Epidermal melanocyte (primary cell): ENCODE results near the gene ATP6V0E1.
"Not testable (repeated sequence)": the region's sequence is repeated elsewhere in the genome, so short reads cannot be mapped to it uniquely, and the experiment has no call there.

Experiments used
- DNase-seq: peaks from one replicate; pipeline ENCODE4 v3.0.0; 2011; ENCODE audit warnings: low spot score; ENCODE audit not compliant: insufficient read length

Gene ATP6V0E1

DNA sequence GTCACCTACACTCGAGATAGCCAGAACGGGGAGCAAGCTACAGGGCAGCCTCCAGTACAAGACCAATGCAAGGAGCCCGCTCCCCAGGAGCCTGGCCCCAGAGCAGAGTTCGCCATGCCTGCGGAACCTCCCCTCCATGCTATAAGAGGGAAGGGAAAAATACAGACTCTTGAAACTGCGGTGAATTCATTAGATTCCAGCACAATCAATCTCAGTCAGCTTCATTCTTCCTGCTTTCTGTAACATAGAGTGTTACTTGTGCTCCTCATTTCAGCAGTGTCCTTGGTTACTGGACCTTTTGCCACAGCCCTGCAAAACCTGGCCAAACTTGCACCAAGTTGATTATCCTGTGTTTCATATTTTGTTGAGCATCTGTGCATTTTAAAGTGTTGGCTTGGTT lies 50.4 kb downstream of the ATP6V0E1 start:
- DNase-seq, result no peak

DNA sequence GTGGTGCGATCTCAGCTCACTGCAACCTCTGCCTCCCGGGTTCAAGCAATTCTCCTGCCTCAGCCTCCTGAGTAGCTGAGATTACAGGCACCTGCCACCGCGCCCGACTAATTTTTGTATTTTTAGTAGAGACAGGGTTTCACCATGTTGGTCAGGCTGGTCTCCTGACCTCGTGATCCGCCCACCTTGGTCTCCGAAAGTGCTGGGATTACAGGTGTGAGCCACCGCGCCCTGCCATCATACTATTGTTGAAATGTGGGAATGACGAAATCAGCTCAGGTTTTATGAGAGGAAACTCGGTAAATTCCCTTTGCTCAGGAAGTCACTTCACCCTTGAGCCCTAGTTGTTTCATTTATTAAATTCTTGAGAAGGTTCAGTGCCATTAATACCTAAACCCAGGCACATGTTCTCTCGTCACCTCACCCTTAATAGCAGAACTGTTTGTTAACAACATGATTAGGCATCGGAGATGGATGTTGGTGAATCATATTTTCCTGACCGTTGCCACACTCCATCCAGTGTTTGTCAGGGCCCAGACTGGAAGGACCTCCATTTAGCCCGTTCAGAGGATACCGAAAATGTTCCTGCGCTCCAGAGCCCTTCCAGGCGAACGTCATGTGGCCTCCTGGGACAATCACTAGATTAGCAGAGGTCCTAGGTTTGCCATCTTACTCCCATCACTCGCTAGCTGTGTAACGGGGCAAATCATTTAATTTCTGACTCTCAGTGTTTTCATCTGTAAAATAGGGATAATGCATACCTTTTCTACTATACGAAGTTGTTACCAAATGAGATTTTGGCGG lies 52.5 kb downstream of the ATP6V0E1 start:
- no peak for DNase-seq

DNA sequence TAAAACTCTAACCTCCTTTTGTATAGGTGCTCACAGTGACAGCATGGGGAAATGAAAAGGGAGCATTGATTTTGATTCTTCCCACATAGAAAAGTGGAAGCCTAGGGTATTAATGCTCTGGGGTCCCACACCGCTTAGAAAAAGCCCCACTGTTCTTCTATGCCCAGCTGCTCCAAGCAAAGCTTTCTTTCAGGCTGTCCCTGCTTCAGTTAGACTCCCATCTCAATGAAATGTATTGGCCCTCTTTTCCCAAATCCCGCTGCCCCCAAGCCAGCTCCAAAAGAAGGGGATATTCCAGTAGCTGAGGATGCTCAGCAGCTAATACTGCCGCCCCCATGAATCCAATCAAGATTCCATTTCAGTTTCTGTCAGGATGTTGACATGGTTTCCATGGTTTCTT lies 55.6 kb downstream of the ATP6V0E1 start:
- DNase-seq, result no peak

DNA sequence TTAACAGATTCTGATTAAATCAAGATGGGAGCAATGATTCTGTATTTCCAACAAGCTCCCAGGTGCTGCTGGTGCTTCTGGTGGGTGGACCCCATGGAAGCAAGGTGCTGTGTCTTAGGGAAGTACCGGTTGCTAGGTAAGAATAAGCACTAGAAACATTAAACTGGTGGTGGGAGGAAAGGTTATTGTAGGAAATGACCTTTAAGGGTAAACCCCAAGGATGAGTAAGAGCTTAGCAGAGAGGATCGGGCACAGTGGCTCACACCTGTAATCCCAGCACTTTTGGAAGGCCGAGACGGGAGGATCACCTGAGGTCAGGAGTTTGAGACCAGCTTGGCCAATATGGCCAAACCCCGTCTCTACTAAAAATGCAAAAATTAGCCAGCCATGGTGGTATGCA lies 56.4 kb downstream of the ATP6V0E1 start:
- no peak for DNase-seq

DNA sequence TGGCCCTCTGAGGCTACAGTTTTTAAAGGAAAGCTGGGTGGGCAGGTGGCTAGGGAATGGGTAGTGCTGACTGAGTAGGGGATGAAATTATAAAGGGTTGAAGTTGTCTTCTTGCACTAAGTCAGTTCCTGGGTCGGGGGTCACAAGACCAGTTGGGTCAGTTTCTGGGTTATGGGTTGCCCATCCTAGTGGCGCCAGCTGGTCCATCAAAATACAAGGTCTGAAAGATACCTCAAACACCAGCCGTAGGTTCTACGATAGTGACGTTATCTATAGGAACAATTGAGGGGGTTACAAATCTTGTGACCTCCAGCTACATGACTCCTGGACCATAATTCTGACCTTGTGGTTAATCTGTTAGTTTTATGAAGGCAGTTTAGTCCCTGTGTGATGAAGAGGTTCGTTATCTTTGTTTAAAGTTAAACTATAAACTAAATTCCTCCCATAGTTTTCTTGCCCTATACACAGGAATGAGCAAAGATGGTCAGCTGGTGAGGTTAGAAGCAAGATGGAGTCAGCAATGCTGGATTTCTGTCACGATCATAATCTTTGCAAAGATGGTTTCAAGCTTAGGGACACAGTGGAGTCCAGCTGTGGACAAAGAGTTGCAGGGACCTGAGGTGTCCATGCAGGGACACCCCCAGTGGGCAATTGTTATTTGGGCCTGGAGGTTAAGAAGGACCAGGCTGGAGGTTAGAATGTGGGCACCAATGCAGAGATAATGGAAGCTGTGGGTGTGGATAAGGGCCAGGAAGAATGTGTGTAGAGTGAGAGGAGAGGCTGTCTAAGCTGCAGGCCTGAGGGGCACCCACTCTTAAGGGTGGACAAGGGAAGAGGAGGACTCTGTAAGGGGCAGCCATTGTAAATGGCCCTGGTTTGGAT lies 58.6 kb downstream of the ATP6V0E1 start:
- DNase-seq, result no peak

DNA sequence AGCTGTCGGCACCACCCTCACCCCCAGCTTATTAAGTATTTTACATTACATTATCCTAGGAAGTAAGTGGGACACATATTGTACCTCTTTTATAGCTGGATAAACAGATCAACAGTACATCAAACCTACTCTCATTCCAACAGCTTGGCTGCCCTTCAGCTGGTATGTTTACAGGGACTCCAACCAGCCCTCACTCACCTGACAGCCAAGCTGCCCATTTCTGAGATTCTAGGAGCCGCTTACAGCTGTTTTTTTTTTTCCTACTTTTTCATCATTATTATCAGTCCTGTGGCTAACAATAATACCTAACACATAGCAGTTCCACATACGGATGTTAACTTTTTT lies 59.2 kb downstream of the ATP6V0E1 start:
- no peak for DNase-seq

DNA sequence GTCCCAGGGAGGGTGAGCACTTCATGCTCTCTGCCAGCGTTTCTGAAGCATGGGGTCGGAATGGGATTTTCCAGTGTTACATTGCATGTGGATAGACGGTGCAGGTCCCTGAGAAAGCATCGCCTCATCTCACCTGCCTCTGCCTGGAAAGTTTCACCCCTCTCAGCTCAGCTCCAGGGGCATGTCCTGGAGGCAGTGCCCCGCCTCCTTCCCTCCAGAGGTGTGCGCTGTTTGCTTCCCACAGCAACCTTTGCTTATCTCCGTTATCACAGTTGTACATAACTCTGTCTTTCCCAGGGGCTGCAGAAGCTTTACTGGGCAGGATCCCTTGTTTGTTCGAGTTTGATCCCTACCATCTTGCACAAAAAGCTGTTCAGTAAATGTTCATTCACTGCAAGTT lies 61.9 kb downstream of the ATP6V0E1 start:
- DNase-seq, result no peak

DNA sequence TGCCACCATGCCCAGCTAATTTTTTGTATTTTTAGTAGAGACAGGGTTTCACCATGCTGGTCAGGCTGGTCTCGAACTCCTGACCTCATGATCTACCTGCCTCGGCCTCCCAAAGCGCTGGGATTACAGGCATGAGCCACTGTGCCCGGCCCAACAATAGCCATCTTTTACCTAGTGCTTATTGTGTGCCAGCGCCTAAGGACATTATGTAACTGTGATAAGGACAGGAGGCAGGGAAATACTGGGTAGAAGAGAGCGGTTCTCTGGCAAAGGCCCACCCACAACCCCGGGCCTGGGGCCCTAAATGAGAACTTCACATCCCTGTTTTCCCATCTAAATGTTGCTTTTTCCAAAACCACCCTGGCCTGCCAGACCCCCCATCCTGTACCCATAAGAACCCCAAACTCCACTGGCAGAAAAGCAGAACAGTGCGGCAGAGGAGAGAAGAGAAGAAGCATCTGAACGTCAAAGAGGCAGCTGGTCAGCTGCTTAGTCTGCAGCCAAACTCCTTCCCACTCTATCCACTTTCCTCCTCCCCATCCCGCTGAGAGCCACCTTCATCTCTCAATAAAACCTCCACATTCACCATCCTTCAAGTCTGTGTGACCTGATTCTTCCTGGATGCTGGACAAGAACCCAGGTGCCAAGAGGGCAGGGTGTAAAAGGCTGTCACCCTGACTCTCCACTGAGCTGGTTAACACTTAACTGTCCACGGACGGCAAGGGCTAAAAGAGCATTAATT lies 63.7 kb downstream of the ATP6V0E1 start:
- DNase-seq, result not testable (repeated sequence)

DNA sequence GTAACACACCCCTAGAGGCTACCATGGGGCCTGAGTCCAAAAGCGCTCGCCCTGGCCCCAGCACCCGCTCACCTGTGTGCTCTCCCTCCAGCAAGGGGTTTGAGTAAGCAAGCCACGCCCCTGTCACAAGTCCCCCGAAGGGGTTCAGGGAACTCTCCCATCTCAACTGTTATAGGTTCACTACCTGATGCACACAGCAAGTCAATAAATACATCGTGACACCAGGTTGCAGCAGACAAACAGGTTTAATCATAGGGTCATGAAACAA lies 64.2 kb downstream of the ATP6V0E1 start:
- no peak for DNase-seq

DNA sequence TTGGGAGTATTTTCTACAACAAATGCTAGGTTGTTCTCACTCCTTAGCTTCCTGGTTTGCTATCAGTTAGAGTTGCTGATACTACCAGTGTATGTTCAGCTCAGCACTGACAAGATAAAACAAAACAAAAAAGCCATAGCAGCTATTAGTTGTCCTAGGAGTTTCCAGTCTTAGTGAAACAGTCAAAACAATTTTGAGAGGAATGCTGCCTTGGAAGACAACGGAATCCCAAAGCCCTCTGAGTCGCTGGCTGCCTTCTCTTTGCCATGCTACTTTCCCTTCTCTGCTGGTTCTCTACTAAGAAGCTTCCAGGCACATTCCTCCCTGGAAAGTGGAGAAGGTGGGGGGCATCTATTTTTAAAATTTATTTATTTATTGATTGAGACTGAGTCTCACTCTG lies 67.2 kb downstream of the ATP6V0E1 start:
- DNase-seq, result no peak

DNA sequence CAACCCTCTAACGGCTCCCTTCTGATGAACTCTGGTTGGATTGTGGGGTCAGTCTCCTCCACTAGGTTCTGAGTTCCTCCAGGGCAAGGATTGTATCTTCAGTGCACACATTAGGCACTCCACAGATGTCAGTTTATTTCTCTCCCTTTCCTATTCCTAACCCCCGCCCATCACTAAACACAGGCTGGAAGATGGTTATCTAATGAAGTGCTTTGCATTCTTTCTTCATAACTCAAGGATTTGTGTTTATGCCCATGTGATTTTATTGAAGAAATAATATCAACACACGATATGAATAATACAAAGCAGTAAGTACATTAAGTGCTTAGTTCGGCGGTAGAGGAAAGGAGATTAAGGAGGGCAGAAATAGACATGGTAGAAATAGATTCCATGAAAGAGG lies 68.2 kb downstream of the ATP6V0E1 start:
- DNase-seq, result no peak

DNA sequence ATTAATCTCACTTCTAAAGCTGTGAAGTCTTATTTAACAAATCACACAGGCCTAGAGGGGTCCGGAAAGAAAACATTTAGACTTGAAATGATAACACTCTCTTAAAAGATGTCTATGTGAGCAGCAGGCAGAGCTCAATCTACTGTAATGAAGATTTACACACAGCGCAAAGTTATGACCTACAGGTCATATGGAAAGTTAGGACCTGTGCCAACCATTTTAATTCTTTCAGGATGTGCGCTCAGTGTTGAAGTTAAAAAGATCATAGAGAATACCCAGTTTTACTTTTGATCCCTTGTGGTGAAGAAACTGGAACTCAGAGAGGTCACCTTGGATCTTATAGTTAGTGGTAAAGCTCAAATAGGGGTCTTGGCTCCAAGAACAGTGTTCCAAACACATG lies 69.5 kb downstream of the ATP6V0E1 start:
- no peak for DNase-seq

DNA sequence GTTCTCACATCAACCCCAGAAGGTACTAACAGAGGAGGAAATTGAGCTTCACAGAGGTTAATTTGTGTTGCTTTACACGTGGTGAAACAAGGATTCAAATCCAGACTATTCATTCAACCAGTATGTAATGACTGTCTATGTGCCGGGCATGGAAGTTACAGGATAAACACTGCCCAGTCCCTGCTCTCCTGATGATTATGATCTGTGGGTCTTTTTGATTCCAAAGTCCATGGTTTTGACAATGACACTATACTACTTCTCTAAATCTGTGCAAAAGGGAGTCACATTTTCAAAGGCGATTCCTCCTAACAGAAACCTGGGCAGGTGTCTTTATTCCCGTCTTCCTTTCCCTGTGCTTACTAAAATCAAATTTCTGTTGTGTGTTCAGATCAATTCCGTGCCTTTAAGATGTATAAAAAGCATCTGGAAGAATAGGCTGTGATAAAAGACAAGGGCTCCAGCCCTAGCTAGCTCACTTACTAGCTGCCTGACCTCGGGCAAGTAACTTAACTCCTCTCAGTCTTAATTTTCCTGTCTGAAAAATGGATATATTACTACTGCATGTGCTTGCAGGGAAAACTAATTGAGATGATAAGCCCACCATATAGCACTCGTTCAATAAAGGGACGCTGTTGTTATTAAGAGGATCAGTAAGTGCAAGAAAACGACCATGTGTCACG lies 71.6 kb downstream of the ATP6V0E1 start:
- no peak for DNase-seq

DNA sequence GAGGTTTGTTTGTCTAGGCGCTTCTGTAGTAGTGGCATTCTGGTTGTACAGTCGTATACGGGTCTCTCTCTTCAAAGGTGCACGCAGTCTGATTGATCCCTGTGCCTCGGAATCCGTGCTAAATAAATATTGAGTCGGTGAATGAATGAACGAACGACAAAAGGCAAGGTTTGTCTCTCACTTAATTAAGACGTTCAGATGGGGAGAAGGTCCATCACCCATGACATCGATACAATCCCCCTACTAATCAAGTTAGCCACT lies 72.1 kb downstream of the ATP6V0E1 start:
- DNase-seq, result no peak

DNA sequence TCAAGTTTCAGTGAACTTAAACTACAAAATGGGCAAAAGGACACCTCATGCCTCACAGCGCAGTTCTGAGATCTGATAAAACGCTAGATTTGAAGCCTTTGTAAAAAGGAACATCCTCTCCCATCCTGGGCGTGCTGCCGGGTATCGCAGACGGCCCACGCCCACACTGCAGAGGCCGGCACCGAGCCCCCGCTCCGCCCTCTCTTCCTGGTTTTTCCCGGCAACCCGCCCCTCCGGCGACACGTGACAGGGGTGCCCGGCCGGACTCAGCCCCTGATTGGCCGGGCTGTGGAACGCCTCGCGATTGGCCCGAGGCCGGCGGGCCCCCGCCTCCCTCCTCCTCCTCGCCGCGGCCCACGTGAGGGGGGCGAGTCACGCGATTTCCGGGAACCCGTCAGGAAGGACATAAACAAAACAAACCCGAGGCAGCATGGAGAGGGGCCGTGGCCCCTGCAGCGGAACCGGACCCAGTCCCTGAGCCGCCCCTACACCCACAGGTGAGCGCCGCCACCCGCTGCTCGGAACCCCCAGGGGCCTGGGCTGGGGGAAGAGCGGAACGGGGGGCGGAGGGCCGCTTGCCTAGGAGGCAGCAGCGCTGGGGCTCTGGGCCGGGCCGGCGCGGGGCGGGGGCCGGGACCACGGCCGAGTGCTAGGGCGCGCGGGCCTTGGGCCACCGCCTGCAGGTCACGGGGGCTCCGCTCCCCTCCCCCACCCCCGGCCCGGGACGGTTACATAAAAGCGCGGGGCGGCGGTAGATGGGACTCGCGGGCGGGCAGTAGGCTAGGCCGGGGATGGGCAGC lies 72.6 kb downstream of the ATP6V0E1 start, which contains the start of gene CREBRF:
Gene CREBRF, plus strand, starts transcription at position 370 of the 800 bp plus-strand sequence. CDS start 24,424 bp downstream, outside the sequence.
- DNase-seq, result peak; percentile 96

DNA sequence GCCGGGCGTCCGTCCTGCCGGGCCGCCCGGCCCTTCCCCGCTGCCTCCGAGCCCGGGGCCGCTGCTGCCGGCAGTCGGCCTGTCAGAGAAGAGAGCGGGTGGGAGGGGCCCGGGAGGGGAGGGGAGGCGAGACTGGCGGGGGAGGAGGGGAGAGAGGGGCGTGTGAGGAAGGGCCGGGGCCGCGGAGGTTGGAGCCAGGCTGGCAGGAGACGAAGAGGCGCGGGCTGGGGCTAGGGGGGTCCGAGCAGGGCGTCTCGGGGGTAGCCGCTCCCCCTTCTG lies 73.2 kb downstream of the ATP6V0E1 start:
- DNase-seq, result peak; percentile 38

DNA sequence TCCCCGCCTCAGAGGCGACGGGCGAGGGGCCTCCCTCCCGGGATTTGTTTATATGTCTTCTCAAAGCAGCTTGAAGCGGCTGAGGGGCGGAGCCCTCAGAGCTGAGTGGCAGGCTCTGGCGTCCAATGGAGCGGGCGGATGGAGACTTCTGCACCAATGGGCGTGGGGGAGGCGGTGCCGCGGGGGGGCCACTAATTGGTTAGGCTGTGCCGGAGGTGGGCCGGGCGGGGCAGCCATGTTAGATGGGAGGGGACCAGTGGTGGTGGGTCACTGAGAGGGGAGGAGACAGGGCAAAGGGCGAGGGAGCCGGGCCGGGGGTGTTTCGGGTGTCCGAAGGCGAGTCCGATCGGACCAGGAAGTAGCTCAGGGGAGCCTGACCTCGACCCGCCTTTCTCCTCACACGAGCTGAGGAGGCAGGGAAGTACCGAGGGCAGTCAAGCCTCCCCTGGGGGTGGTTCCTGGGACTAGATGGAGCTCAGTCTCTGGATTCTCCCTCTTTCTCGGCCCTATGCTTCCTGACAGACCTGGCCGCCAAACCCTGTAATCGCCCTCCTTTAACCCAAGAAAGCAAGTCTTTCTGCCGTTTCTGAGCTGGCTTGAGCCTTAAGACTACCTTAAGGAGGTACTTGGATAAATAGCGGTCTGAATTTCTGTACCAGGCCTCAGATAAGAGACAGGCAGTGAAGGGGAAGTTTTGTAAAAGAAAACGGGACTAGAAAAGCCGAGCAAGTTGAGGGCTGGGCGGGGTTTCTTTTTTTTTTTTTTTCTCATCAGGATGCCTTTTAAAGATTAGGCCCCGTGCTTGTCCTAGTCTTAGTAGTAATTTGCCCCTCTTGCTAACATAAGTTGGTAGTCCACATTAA lies 73.7 kb downstream of the ATP6V0E1 start:
- peak; percentile 94 for DNase-seq

DNA sequence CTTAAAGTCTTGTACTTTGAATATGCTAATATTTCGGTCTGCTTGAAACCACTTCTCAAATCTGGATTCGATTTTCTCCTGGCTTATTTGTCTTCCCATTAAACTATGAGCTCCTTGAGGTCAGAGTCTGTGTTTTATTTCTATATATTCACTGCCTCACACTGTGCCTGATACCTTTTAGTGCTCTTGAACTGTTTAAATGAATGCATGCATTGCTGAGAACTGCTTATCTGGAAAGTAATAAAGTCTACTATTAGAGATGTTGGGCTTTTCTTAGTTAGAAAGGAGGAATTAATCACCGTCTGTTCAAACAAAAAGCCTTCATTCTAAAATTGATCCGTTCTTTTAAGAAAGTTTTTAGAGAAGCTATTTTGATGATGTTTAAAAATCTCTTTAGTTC lies 78.6 kb downstream of the ATP6V0E1 start:
- no peak for DNase-seq

DNA sequence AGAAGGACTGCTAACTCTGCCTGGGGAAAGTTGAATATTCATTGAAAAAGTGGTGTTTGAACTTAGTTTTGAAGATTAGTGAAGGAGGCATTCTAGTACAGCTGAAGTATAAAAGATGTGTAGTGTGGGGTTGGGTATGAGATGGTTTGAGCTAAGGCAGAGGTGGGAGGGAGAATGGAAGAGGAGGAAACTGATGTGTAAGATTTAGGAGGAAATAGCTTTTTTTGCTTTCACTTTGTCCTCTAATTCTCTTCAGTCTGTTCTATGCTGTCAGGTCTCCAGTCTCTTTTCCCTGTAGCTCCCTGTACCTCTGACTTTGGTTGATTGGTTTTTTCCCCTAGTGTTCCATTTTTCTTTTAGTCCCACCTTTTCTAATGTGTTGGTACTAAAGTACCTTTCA lies 81.6 kb downstream of the ATP6V0E1 start:
- no peak for DNase-seq

DNA sequence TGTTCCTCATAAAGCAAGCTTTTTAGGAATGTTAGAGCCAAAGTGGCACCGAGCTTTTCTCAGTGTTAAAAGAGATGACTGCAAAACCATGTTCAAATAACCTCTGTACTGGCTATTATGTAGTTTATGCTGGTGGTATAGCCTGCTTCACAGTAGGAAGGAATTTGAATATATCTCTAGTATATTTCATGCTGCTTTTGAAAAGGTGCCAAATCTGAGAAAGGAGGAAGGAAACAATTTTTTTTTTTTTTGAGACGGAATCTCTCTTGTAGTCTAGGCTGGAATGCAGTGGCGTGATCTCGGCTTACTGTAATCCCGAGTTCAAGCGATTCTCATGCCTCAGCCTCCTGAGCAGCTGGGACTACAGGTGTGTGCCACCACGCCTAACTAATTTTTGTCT lies 86.1 kb downstream of the ATP6V0E1 start:
- no peak for DNase-seq
